Jurkat, Clone E6-1 (cell line): ENCODE results near the gene HDAC3.

Experiments used
- DNase-seq: peaks from one replicate; pipeline ENCODE4 v3.0.0-alpha.2; 2011; ENCODE audit warnings: low read depth, low spot score
- H3K4me3 ChIP-seq: 2 replicates; pipeline ENCODE4 v1.5.1; 2011; ENCODE audit warnings: mild to moderate bottlenecking, low read length, control low read depth, moderate library complexity

The HDAC3 gene

GRCh38 chr5:141664733-141665461 is 28.2 kb upstream of the HDAC3 start:
- no peak overlapping the region for H3K4me3 ChIP-seq
- DNase-seq, result peak; percentile 51

GRCh38 chr5:141663506-141663905 is 26.9 kb upstream of the HDAC3 start:
- H3K4me3 ChIP-seq, result no peak overlapping the region
- DNase-seq, result no peak

GRCh38 chr5:141662028-141662427 is 25.4 kb upstream of the HDAC3 start:
- DNase-seq, result no peak
- H3K4me3 ChIP-seq, result no peak overlapping the region

- no peak overlapping the region for H3K4me3 ChIP-seq
- no peak for DNase-seq
These were observed 21.4 kb upstream of the HDAC3 start for GRCh38 chr5:141657937-141658545.

GRCh38 chr5:141657404-141657803 is 20.8 kb upstream of the HDAC3 start:
- no peak overlapping the region for H3K4me3 ChIP-seq
- no peak for DNase-seq

- H3K4me3 ChIP-seq, result no peak overlapping the region
- DNase-seq, result no peak
These were observed 19.7 kb upstream of the HDAC3 start for GRCh38 chr5:141656396-141656795.

- DNase-seq, result no peak
- H3K4me3 ChIP-seq, result no peak overlapping the region
These were observed 18.4 kb upstream of the HDAC3 start for GRCh38 chr5:141655020-141655419.

- no peak overlapping the region for H3K4me3 ChIP-seq
- DNase-seq, result no peak
These were observed 17.6 kb upstream of the HDAC3 start for GRCh38 chr5:141654298-141654697.

GRCh38 chr5:141651728-141652105 is 15.1 kb upstream of the HDAC3 start:
- no peak overlapping the region for H3K4me3 ChIP-seq
- DNase-seq, result no peak

- H3K4me3 ChIP-seq, result no peak within 1 kb of the TSS
- DNase-seq, result no peak
These were observed 14.4 kb upstream of the HDAC3 start, which contains the start of gene FCHSD1 for GRCh38 chr5:141650851-141651727. FCHSD1 (minus strand) TSS chr5:141651418; CDS start chr5:141651368, 50 bp downstream.

GRCh38 chr5:141649972-141650371 is 13.3 kb upstream of the HDAC3 start:
- no peak for DNase-seq
- H3K4me3 ChIP-seq, result no peak overlapping the region

GRCh38 chr5:141649056-141649688 is 12.5 kb upstream of the HDAC3 start:
- H3K4me3 ChIP-seq, result no peak overlapping the region
- no peak for DNase-seq

- no peak for DNase-seq
- H3K4me3 ChIP-seq, result no peak overlapping the region
These were observed 11.2 kb upstream of the HDAC3 start for GRCh38 chr5:141647851-141648250.

- DNase-seq, result no peak
- H3K4me3 ChIP-seq, result no peak overlapping the region
These were observed 10.6 kb upstream of the HDAC3 start for GRCh38 chr5:141647242-141647641.

GRCh38 chr5:141646026-141646425 is 9.4 kb upstream of the HDAC3 start:
- no peak for DNase-seq
- no peak overlapping the region for H3K4me3 ChIP-seq

GRCh38 chr5:141641634-141642267 is 5.1 kb upstream of the HDAC3 start:
- no peak for DNase-seq
- no peak overlapping the region for H3K4me3 ChIP-seq

GRCh38 chr5:141640698-141641097 is 4.0 kb upstream of the HDAC3 start:
- no peak for DNase-seq
- no peak overlapping the region for H3K4me3 ChIP-seq

GRCh38 chr5:141640051-141640415 is 3.4 kb upstream of the HDAC3 start:
- no peak for DNase-seq
- no peak overlapping the region for H3K4me3 ChIP-seq

- no peak overlapping the region for H3K4me3 ChIP-seq
- no peak for DNase-seq
These were observed 2.9 kb upstream of the HDAC3 start for GRCh38 chr5:141639357-141640050.
